Retinal pigment epithelial cell (primary cell): Measurements from ENCODE around the gene LHX3.

Source experiments
- DNase-seq: peaks from one replicate; pipeline ENCODE4 v3.0.0-alpha.2; 2010; ENCODE audit warnings: low read depth
- H3K4me3 ChIP-seq: 2 replicates; pipeline ENCODE4 v1.5.1; 2011; ENCODE audit warnings: mild to moderate bottlenecking, low read length, control low read depth, moderate library complexity
- CTCF ChIP-seq: conservative IDR thresholded peaks from 2 replicates; pipeline ENCODE4 v1.5.1; 2011; ENCODE audit warnings: low read depth, low read length, control low read depth, inconsistent platforms

Gene LHX3

GRCh38 chr9:136244969-136245218, 40.0 kb upstream of the LHX3 start:
- TF ChIP-seq CTCF: no peak
- H3K4me3 ChIP-seq: peak overlapping the region; percentile 69
- DNase-seq: no peak

GRCh38 chr9:136244122-136244968, 39.4 kb upstream of the LHX3 start:
- H3K4me3 ChIP-seq: peak overlapping the region; percentile 69
- TF ChIP-seq CTCF: no peak
- no peak for DNase-seq

- H3K4me3 ChIP-seq: no peak overlapping the region
- DNase-seq: no peak
- TF ChIP-seq CTCF: no peak
These were observed 38.7 kb upstream of the LHX3 start for GRCh38 chr9:136243631-136244030.

- DNase-seq: no peak
- no peak for TF ChIP-seq CTCF
- no peak overlapping the region for H3K4me3 ChIP-seq
These were observed 38.1 kb upstream of the LHX3 start for GRCh38 chr9:136242918-136243525.

GRCh38 chr9:136242248-136242647, 37.3 kb upstream of the LHX3 start:
- H3K4me3 ChIP-seq: no peak overlapping the region
- DNase-seq: no peak
- TF ChIP-seq CTCF: no peak

- DNase-seq: no peak
- no peak for TF ChIP-seq CTCF
- no peak overlapping the region for H3K4me3 ChIP-seq
These were observed 36.6 kb upstream of the LHX3 start for GRCh38 chr9:136241542-136241941.

GRCh38 chr9:136240941-136241340, 36.0 kb upstream of the LHX3 start:
- no peak for TF ChIP-seq CTCF
- no peak for DNase-seq
- no peak overlapping the region for H3K4me3 ChIP-seq
